SK-N-SH (cell line): ENCODE results near the gene SERPINA9. TPM values are rescaled to one million over a fixed set of nuclear protein-coding genes. Genes with fewer than 3 reads are reported as not detected.

ENCODE experiments used
- CTCF ChIA-PET: fragments of 300-600, 350-600 bp; formaldehyde crosslinking; extraction: SDS; loops from one replicate; lab custom pipeline; 2021; lab: Yijun Ruan, JAX
- POLR2A ChIA-PET: fragments of 350-600 bp; sonication (Branson Sonifier 250); formaldehyde crosslinking; extraction: SDS; loops from one replicate; lab custom pipeline; 2020; ENCODE audit warnings: antibody characterized with exemption, inconsistent platforms; lab: Yijun Ruan, JAX
- DNase-seq: peaks from one replicate; pipeline ENCODE4 v3.0.0; 2012
- H2AFZ ChIP-seq: fragments of 200-600 bp; sonication (generic); 2 replicates; pipeline ENCODE4 v1.8.1; 2016; ENCODE audit warnings: antibody characterized with exemption, mild to moderate bottlenecking, low read depth
- H3F3A ChIP-seq: fragments of 200-600 bp; sonication (generic); replicated peaks from 2 replicates; pipeline ENCODE3; 2016; ENCODE audit warnings: antibody characterized with exemption, mild to moderate bottlenecking; ENCODE audit not compliant: insufficient read depth
- H3K27ac ChIP-seq, 2 experiments: fragments of 200-500 bp in 1 of 2; fragments of 200-600 bp in 1 of 2; sonication (Bioruptor generic) in 1 of 2; sonication (generic), shearing (Covaris generic) in 1 of 2; 2 replicates each; pipeline versions ENCODE4 v1.5.1 to v1.6.1; 2014 to 2016; ENCODE audit warnings: low read depth in 2 of 2, inconsistent platforms in 1 of 2, low read length in 1 of 2, mild to moderate bottlenecking in 1 of 2, mixed read lengths in 1 of 2
- H3K27me3 ChIP-seq: fragments of 200-600 bp; sonication (generic), shearing (Covaris generic); 2 replicates; pipeline ENCODE4 v1.6.1; 2016; ENCODE audit warnings: mixed run types; ENCODE audit not compliant: insufficient read depth
- H3K36me3 ChIP-seq, 2 experiments: fragments of 200-500 bp in 1 of 2; fragments of 200-600 bp in 1 of 2; sonication (Bioruptor generic) in 1 of 2; sonication (generic) in 1 of 2; replicated peaks in 1 of 2; 2 replicates each; pipeline versions ENCODE3 to v1.5.1; 2014 to 2016; ENCODE audit warnings: low read length in 1 of 2, mild to moderate bottlenecking in 1 of 2; ENCODE audit not compliant: insufficient read depth in 2 of 2, control insufficient read depth in 1 of 2
- H3K4me1 ChIP-seq, 2 experiments: fragments of 200-500 bp in 1 of 2; fragments of 200-600 bp in 1 of 2; sonication (Bioruptor generic) in 1 of 2; sonication (generic), shearing (Covaris generic) in 1 of 2; 2 replicates each; pipeline versions ENCODE4 v1.5.1 to v1.6.1; 2014 to 2016; ENCODE audit warnings: low read depth in 1 of 2, low read length in 1 of 2, mixed run types in 1 of 2; ENCODE audit not compliant: insufficient read depth in 2 of 2, control insufficient read depth in 1 of 2
- H3K4me2 ChIP-seq: fragments of 200-600 bp; sonication (generic), shearing (Covaris generic); 2 replicates; pipeline ENCODE4 v1.6.1; 2017; ENCODE audit warnings: mixed run types
- H3K4me3 ChIP-seq, 2 experiments: fragments of 200-500 bp in 1 of 2; fragments of 200-600 bp in 1 of 2; sonication (Bioruptor generic) in 1 of 2; sonication (generic), shearing (Covaris generic) in 1 of 2; 2 replicates each; pipeline versions ENCODE4 v1.5.1 to v1.8.1; 2014 to 2016; ENCODE audit warnings: low read depth in 2 of 2, inconsistent platforms in 1 of 2, low read length in 1 of 2, mild to moderate bottlenecking in 1 of 2, mixed read lengths in 1 of 2, moderate library complexity in 1 of 2
- H3K79me2 ChIP-seq: fragments of 200-600 bp; sonication (generic); 2 replicates; pipeline ENCODE4 v1.8.1; 2017; ENCODE audit warnings: mild to moderate bottlenecking; ENCODE audit not compliant: insufficient read depth
- H3K9ac ChIP-seq: fragments of 200-600 bp; sonication (generic); 2 replicates; pipeline ENCODE4 v1.6.1; 2017; ENCODE audit warnings: mixed run types
- H3K9me2 ChIP-seq: fragments of 200-600 bp; sonication (generic); 2 replicates; pipeline ENCODE4 v1.6.1; 2017; ENCODE audit warnings: mixed run types
- H3K9me3 ChIP-seq: fragments of 200-600 bp; sonication (generic); 2 replicates; pipeline ENCODE4 v1.6.1; 2017; ENCODE audit warnings: mixed run types, mild to moderate bottlenecking, moderate library complexity
- H4K20me1 ChIP-seq: fragments of 200-600 bp; sonication (generic); 2 replicates; pipeline ENCODE4 v1.6.1; 2017; ENCODE audit warnings: mild to moderate bottlenecking, mixed run types; ENCODE audit not compliant: insufficient read depth
- ELF1 ChIP-seq: IDR thresholded peaks from 2 replicates; pipeline ENCODE4 v1.4.0; 2012
- FOSL2 ChIP-seq: IDR thresholded peaks from 2 replicates; pipeline ENCODE4 v1.4.0; 2012; ENCODE audit warnings: low read depth, mild to moderate bottlenecking, moderate library complexity, borderline replicate concordance
- FOXJ3 ChIP-seq: sonication (generic); formaldehyde crosslinking; IDR thresholded peaks from 2 replicates; pipeline ENCODE4 v1.5.1; 2020; ENCODE audit warnings: mild to moderate bottlenecking, missing genetic modification reagents
- FOXM1 ChIP-seq: IDR thresholded peaks from 2 replicates; pipeline ENCODE4 v1.4.0; 2012; ENCODE audit warnings: low read depth, mild to moderate bottlenecking
- JUND ChIP-seq: IDR thresholded peaks from 2 replicates; pipeline ENCODE4 v1.4.0; 2012
- MEF2A ChIP-seq: IDR thresholded peaks from 2 replicates; pipeline ENCODE4 v1.4.0; 2012; ENCODE audit warnings: low read depth, borderline replicate concordance
- POLR2AphosphoS5 ChIP-seq: IDR thresholded peaks from 2 replicates; pipeline ENCODE4 v1.6.1; 2012; ENCODE audit warnings: low read depth, low read length
- RAD21 ChIP-seq: IDR thresholded peaks from 2 replicates; pipeline ENCODE4 v1.6.1; 2012; ENCODE audit warnings: mild to moderate bottlenecking, low read length
- REST ChIP-seq: IDR thresholded peaks from 2 replicates; pipeline ENCODE4 v1.6.1; 2012; ENCODE audit warnings: mild to moderate bottlenecking, low read depth, low read length, moderate library complexity
- RXRA ChIP-seq: IDR thresholded peaks from 2 replicates; pipeline ENCODE4 v1.4.0; 2012; ENCODE audit warnings: low read depth, mild to moderate bottlenecking, borderline replicate concordance
- USF2 ChIP-seq: fragments of 150-350 bp; IDR thresholded peaks from 2 replicates; pipeline ENCODE4 v1.6.1; 2017; ENCODE audit warnings: antibody characterized with exemption, low read length, low read depth, borderline replicate concordance
- WGBS: methylation state at CpG from one replicate; pipeline ENCODE4 v1.1.6; 2017; ENCODE audit warnings: low lambda C conversion rate; 5-methylcytosine and 5-hydroxymethylcytosine counted together
- polyA plus RNA-seq, 3 experiments: library from polyadenylated mRNA; depleted of rRNA; stranded (reverse); fragments of >200 nt; gene quantifications; 2 replicates each; pipeline ENCODE4 v1.2.3, GENCODE V29; 2012
- TF ChIP-seq, protein P1 (sequence below): IDR thresholded peaks from 2 replicates; pipeline ENCODE4 v1.4.0; 2012; ENCODE audit warnings: low read depth, borderline replicate concordance

The SERPINA9 gene
- polyA plus RNA-seq, 1 of the 3 experiments (the other 2 are of a cell fraction), result not detected

- no peaks in the 10 kb centered on the region for H4K20me1 ChIP-seq
- WGBS, result 9% methylated on average over 5 of the region's 6 CpGs
- H3K9me3 ChIP-seq, result no peaks in the 10 kb centered on the region
- no peak overlapping the region for H3K4me3 ChIP-seq
- no peak overlapping the region for H3K9ac ChIP-seq
- TF ChIP-seq RXRA (no peak), RAD21 (no peak), JUND (no peak), USF2 (no peak), REST (no peak)
- TF ChIP-seq, protein P1, sequence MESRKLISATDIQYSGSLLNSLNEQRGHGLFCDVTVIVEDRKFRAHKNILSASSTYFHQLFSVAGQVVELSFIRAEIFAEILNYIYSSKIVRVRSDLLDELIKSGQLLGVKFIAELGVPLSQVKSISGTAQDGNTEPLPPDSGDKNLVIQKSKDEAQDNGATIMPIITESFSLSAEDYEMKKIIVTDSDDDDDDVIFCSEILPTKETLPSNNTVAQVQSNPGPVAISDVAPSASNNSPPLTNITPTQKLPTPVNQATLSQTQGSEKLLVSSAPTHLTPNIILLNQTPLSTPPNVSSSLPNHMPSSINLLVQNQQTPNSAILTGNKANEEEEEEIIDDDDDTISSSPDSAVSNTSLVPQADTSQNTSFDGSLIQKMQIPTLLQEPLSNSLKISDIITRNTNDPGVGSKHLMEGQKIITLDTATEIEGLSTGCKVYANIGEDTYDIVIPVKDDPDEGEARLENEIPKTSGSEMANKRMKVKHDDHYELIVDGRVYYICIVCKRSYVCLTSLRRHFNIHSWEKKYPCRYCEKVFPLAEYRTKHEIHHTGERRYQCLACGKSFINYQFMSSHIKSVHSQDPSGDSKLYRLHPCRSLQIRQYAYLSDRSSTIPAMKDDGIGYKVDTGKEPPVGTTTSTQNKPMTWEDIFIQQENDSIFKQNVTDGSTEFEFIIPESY, result no peak
- no peaks in the 10 kb centered on the region for H3F3A ChIP-seq
- no peak overlapping the region for H3K4me2 ChIP-seq
- no peak overlapping the region for H2AFZ ChIP-seq
- H3K4me1 ChIP-seq, result no peaks in the 10 kb centered on the region
- DNase-seq, result no peak
- H3K27me3 ChIP-seq, result peaks cover 20% of the 10 kb centered on the region; the same call in 1 of the 2 replicates
- ChIA-PET POLR2A (no interaction called here), CTCF (no interaction called here)
- H3K27ac ChIP-seq, result no peak overlapping the region
- H3K79me2 ChIP-seq, result no peaks in the 10 kb centered on the region
- no peaks in the 10 kb centered on the region for H3K36me3 ChIP-seq
- H3K9me2 ChIP-seq, result no peaks in the 10 kb centered on the region
These were observed 26.1 kb downstream of the SERPINA9 start for GRCh38 chr14:94449930-94450329.

DNA sequence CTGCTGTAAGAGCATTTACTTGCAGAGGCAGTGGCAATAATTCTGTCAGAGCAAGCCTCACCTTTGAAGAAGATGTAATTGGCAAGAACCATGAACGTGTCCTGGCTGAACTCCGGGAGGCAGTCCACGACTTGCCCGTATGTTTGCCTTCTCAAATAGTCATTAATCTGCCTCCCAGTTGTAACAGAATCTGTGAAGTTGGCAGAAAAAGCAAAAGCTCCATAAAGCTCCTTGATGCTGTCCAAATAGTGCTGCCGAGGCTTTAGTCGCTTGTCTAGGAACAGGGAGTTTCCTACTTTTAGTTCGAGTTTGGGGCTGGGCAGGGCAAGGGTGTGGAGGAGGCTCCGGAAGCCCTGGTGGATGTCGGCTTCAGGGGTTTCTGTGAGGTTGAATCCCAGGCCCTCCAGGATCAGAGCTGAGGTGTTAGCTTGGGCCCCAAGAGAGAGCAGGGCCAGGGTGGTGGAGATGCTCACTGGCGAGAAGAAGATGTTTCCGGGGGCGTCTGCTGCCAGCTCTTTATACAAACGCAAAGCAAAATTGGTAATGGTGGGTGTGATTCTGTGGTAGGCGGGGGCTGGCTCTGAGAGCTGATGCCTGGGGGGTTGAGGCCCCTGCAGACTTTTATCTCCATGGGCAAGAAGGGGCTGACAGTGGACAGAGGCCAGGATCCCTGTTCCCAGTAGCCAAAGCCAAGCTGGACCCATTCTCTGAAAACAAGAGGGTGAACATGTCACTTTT is 27.8 kb downstream of the SERPINA9 start:
- CTCF ChIA-PET, result interaction anchor here (0.8 to 2.4 kb wide), 4 partner anchors 14 to 38 kb away, joined by 3 to 8 read pairs (median 6); no protein-coding TSS in a partner anchor
- H3K9me2 ChIP-seq, result no peaks in the 10 kb centered on the region
- TF ChIP-seq MEF2A (no peak), ELF1 (no peak), RAD21 (no peak), POLR2AphosphoS5 (no peak), FOSL2 (no peak), FOXM1 (no peak), FOXJ3 (CRISPR knock-in tag) (no peak), REST (no peak)
- TF ChIP-seq, all 33 proteins: peak for 0
- Histone ChIP-seq H3K79me2 (no peaks in the 10 kb centered on the region), H3K4me2 (no peak overlapping the region), H4K20me1 (no peaks in the 10 kb centered on the region), H3K36me3 (no peaks in the 10 kb centered on the region), H3F3A (no peaks in the 10 kb centered on the region), H3K4me3 (no peak overlapping the region), H3K27ac (no peak overlapping the region), H3K9me3 (no peaks in the 10 kb centered on the region), H3K27me3 (peaks cover 20% of the 10 kb centered on the region; the same call in 1 of the 2 replicates), H2AFZ (no peak overlapping the region), H3K4me1 (no peaks in the 10 kb centered on the region), H3K9ac (no peak overlapping the region)
- no peak for DNase-seq
- POLR2A ChIA-PET, result no interaction called here
- whole genome bisulfite sequencing, result 35% methylated on average over 14 of the region's 14 CpGs
